ENCODE data around the gene SEC14L6.

DNA sequence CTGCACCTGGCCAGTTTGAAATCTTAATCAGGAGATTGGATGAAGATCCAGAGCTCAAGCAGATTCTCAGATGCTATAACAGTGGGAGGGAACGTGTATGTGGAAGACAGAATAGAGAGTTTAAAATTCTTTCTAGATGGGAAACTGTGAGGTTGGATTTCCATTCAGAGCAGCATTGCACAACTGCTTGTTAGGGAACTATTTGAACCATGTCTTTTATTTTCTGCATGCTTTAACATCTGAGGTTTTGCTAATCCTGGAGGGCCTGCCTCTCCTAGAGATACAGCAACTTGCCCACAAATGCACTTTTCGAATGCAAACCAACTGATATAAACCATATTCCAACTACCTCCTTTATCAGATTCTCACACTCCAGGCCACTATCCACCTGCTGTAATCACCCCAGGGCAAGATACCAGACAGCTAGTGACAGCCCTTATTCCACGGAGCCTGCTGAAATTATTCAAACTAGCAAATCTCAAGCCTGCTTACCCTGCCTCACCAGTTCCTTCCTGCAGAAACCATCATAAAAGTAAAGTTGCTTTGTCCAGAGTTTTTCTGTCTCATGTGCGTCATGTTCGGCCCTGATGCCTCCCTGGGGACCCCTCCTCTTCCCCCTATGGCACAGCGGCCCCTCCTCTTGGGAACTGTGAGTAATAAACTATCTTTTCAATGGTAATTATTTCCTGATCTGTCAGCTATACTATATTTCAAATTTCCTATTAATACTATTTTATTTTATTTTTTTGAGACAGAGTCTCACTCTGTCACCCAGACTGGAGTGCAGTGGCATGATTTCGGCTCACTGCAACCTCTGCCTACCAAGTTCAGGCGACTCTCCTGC, 22.7 kb downstream of the SEC14L6 start:
- TF ChIP-seq YY1 (IDR thresholded peaks at IDR 0.05; ENCODE audit: insufficient read depth, insufficient read length) (no peak), ZNF274 (IDR thresholded peaks at IDR 0.05; ENCODE audit: low read depth, low read length) (no peak)

Measured in NT2/D1 (cell line).